SK-N-SH (cell line): ENCODE data around the gene SDK1. TPM values are rescaled to one million over a fixed set of nuclear protein-coding genes. Genes with fewer than 3 reads are reported as not detected.
"Not testable (repeated sequence)": the region's sequence is repeated elsewhere in the genome, so short reads cannot be mapped to it uniquely, and the experiment has no call there.

Source experiments
- CTCF ChIA-PET: fragments of 300-600, 350-600 bp; formaldehyde crosslinking; extraction: SDS; loops from one replicate; lab custom pipeline; 2021; lab: Yijun Ruan, JAX
- POLR2A ChIA-PET: fragments of 350-600 bp; sonication (Branson Sonifier 250); formaldehyde crosslinking; extraction: SDS; loops from one replicate; lab custom pipeline; 2020; ENCODE audit warnings: antibody characterized with exemption, inconsistent platforms; lab: Yijun Ruan, JAX
- DNase-seq: peaks from one replicate; pipeline ENCODE4 v3.0.0; 2012
- H2AFZ ChIP-seq: fragments of 200-600 bp; sonication (generic); 2 replicates; pipeline ENCODE4 v1.8.1; 2016; ENCODE audit warnings: antibody characterized with exemption, mild to moderate bottlenecking, low read depth
- H3F3A ChIP-seq: fragments of 200-600 bp; sonication (generic); replicated peaks from 2 replicates; pipeline ENCODE3; 2016; ENCODE audit warnings: antibody characterized with exemption, mild to moderate bottlenecking; ENCODE audit not compliant: insufficient read depth
- H3K27ac ChIP-seq, 2 experiments: fragments of 200-500 bp in 1 of 2; fragments of 200-600 bp in 1 of 2; sonication (Bioruptor generic) in 1 of 2; sonication (generic), shearing (Covaris generic) in 1 of 2; 2 replicates each; pipeline versions ENCODE4 v1.5.1 to v1.6.1; 2014 to 2016; ENCODE audit warnings: low read depth in 2 of 2, inconsistent platforms in 1 of 2, low read length in 1 of 2, mild to moderate bottlenecking in 1 of 2, mixed read lengths in 1 of 2
- H3K27me3 ChIP-seq: fragments of 200-600 bp; sonication (generic), shearing (Covaris generic); 2 replicates; pipeline ENCODE4 v1.6.1; 2016; ENCODE audit warnings: mixed run types; ENCODE audit not compliant: insufficient read depth
- H3K36me3 ChIP-seq, 2 experiments: fragments of 200-500 bp in 1 of 2; fragments of 200-600 bp in 1 of 2; sonication (Bioruptor generic) in 1 of 2; sonication (generic) in 1 of 2; replicated peaks in 1 of 2; 2 replicates each; pipeline versions ENCODE3 to v1.5.1; 2014 to 2016; ENCODE audit warnings: low read length in 1 of 2, mild to moderate bottlenecking in 1 of 2; ENCODE audit not compliant: insufficient read depth in 2 of 2, control insufficient read depth in 1 of 2
- H3K4me1 ChIP-seq, 2 experiments: fragments of 200-500 bp in 1 of 2; fragments of 200-600 bp in 1 of 2; sonication (Bioruptor generic) in 1 of 2; sonication (generic), shearing (Covaris generic) in 1 of 2; 2 replicates each; pipeline versions ENCODE4 v1.5.1 to v1.6.1; 2014 to 2016; ENCODE audit warnings: low read depth in 1 of 2, low read length in 1 of 2, mixed run types in 1 of 2; ENCODE audit not compliant: insufficient read depth in 2 of 2, control insufficient read depth in 1 of 2
- H3K4me2 ChIP-seq: fragments of 200-600 bp; sonication (generic), shearing (Covaris generic); 2 replicates; pipeline ENCODE4 v1.6.1; 2017; ENCODE audit warnings: mixed run types
- H3K4me3 ChIP-seq, 2 experiments: fragments of 200-500 bp in 1 of 2; fragments of 200-600 bp in 1 of 2; sonication (Bioruptor generic) in 1 of 2; sonication (generic), shearing (Covaris generic) in 1 of 2; 2 replicates each; pipeline versions ENCODE4 v1.5.1 to v1.8.1; 2014 to 2016; ENCODE audit warnings: low read depth in 2 of 2, inconsistent platforms in 1 of 2, low read length in 1 of 2, mild to moderate bottlenecking in 1 of 2, mixed read lengths in 1 of 2, moderate library complexity in 1 of 2
- H3K79me2 ChIP-seq: fragments of 200-600 bp; sonication (generic); 2 replicates; pipeline ENCODE4 v1.8.1; 2017; ENCODE audit warnings: mild to moderate bottlenecking; ENCODE audit not compliant: insufficient read depth
- H3K9ac ChIP-seq: fragments of 200-600 bp; sonication (generic); 2 replicates; pipeline ENCODE4 v1.6.1; 2017; ENCODE audit warnings: mixed run types
- H3K9me2 ChIP-seq: fragments of 200-600 bp; sonication (generic); 2 replicates; pipeline ENCODE4 v1.6.1; 2017; ENCODE audit warnings: mixed run types
- H3K9me3 ChIP-seq: fragments of 200-600 bp; sonication (generic); 2 replicates; pipeline ENCODE4 v1.6.1; 2017; ENCODE audit warnings: mixed run types, mild to moderate bottlenecking, moderate library complexity
- H4K20me1 ChIP-seq: fragments of 200-600 bp; sonication (generic); 2 replicates; pipeline ENCODE4 v1.6.1; 2017; ENCODE audit warnings: mild to moderate bottlenecking, mixed run types; ENCODE audit not compliant: insufficient read depth
- ELF1 ChIP-seq: IDR thresholded peaks from 2 replicates; pipeline ENCODE4 v1.4.0; 2012
- EP300 ChIP-seq, 2 experiments: IDR thresholded peaks; 2 replicates each; pipeline versions ENCODE4 v1.4.0 to v1.6.1; 2012; ENCODE audit warnings: borderline replicate concordance in 1 of 2, low read depth in 1 of 2, low read length in 1 of 2
- FOSL2 ChIP-seq: IDR thresholded peaks from 2 replicates; pipeline ENCODE4 v1.4.0; 2012; ENCODE audit warnings: low read depth, mild to moderate bottlenecking, moderate library complexity, borderline replicate concordance
- JUND ChIP-seq: IDR thresholded peaks from 2 replicates; pipeline ENCODE4 v1.4.0; 2012
- MAX ChIP-seq: IDR thresholded peaks from 2 replicates; pipeline ENCODE4 v1.4.0; 2012; ENCODE audit warnings: low read depth
- NFIC ChIP-seq: IDR thresholded peaks from 2 replicates; pipeline ENCODE4 v1.4.0; 2012; ENCODE audit warnings: borderline replicate concordance
- NRF1 ChIP-seq: IDR thresholded peaks from 2 replicates; pipeline ENCODE4 v1.6.1; 2012; ENCODE audit warnings: low read depth, mild to moderate bottlenecking, low read length
- POLR2AphosphoS5 ChIP-seq: IDR thresholded peaks from 2 replicates; pipeline ENCODE4 v1.6.1; 2012; ENCODE audit warnings: low read depth, low read length
- RAD21 ChIP-seq: IDR thresholded peaks from 2 replicates; pipeline ENCODE4 v1.6.1; 2012; ENCODE audit warnings: mild to moderate bottlenecking, low read length
- RCOR1 ChIP-seq: fragments of 150-350 bp; IDR thresholded peaks from 2 replicates; pipeline ENCODE4 v1.6.1; 2017; ENCODE audit warnings: antibody characterized with exemption, low read length
- SMC3 ChIP-seq: IDR thresholded peaks from 2 replicates; pipeline ENCODE4 v1.6.1; 2012; ENCODE audit warnings: low read depth, low read length, improper control_type of control experiment
- TAF1 ChIP-seq: IDR thresholded peaks from 2 replicates; pipeline ENCODE4 v1.6.1; 2012; ENCODE audit warnings: low read depth, mild to moderate bottlenecking, low read length, moderate library complexity, borderline replicate concordance
- TCF12 ChIP-seq: IDR thresholded peaks from 2 replicates; pipeline ENCODE4 v1.4.0; 2012
- ZBTB33 ChIP-seq: IDR thresholded peaks from 2 replicates; pipeline ENCODE4 v1.4.0; 2012; ENCODE audit warnings: low read depth, borderline replicate concordance
- WGBS: methylation state at CpG from one replicate; pipeline ENCODE4 v1.1.6; 2017; ENCODE audit warnings: low lambda C conversion rate; 5-methylcytosine and 5-hydroxymethylcytosine counted together
- polyA plus RNA-seq, 3 experiments: library from polyadenylated mRNA; depleted of rRNA; stranded (reverse); fragments of >200 nt; gene quantifications; 2 replicates each; pipeline ENCODE4 v1.2.3, GENCODE V29; 2012
- TF ChIP-seq, protein P1 (sequence below): IDR thresholded peaks from 2 replicates; pipeline ENCODE4 v1.6.1; 2012; ENCODE audit warnings: mild to moderate bottlenecking, low read depth, low read length, moderate library complexity
- TF ChIP-seq, protein P2 (sequence below): IDR thresholded peaks from 2 replicates; pipeline ENCODE4; 2012

SDK1 gene
- polyA plus RNA-seq, 1 of the 3 experiments (the other 2 are of a cell fraction), result 1.2 TPM

GRCh38 chr7:4216016-4216415 lies 915.0 kb downstream of the SDK1 start:
- H3K9me2 ChIP-seq, result no peaks in the 10 kb centered on the region
- WGBS, result 58% methylated on average over 16 of the region's 16 CpGs
- H3K9me3 ChIP-seq, result no peaks in the 10 kb centered on the region
- no peaks in the 10 kb centered on the region for H3K36me3 ChIP-seq
- TF ChIP-seq TCF12, result no peak
- TF ChIP-seq ELF1, result no peak
- TF ChIP-seq EP300 (IDR thresholded peaks at IDR 0.05; ENCODE audit: borderline replicate concordance in 1 of 2, low read depth in 1 of 2, low read length in 1 of 2), result no peak
- no peak for TF ChIP-seq NFIC
- TF ChIP-seq, protein P1, sequence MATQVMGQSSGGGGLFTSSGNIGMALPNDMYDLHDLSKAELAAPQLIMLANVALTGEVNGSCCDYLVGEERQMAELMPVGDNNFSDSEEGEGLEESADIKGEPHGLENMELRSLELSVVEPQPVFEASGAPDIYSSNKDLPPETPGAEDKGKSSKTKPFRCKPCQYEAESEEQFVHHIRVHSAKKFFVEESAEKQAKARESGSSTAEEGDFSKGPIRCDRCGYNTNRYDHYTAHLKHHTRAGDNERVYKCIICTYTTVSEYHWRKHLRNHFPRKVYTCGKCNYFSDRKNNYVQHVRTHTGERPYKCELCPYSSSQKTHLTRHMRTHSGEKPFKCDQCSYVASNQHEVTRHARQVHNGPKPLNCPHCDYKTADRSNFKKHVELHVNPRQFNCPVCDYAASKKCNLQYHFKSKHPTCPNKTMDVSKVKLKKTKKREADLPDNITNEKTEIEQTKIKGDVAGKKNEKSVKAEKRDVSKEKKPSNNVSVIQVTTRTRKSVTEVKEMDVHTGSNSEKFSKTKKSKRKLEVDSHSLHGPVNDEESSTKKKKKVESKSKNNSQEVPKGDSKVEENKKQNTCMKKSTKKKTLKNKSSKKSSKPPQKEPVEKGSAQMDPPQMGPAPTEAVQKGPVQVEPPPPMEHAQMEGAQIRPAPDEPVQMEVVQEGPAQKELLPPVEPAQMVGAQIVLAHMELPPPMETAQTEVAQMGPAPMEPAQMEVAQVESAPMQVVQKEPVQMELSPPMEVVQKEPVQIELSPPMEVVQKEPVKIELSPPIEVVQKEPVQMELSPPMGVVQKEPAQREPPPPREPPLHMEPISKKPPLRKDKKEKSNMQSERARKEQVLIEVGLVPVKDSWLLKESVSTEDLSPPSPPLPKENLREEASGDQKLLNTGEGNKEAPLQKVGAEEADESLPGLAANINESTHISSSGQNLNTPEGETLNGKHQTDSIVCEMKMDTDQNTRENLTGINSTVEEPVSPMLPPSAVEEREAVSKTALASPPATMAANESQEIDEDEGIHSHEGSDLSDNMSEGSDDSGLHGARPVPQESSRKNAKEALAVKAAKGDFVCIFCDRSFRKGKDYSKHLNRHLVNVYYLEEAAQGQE, result no peak
- no peak for TF ChIP-seq RCOR1
- no peak for TF ChIP-seq JUND
- TF ChIP-seq POLR2AphosphoS5, result no peak
- no peak for TF ChIP-seq TAF1
- TF ChIP-seq MAX, result no peak
- TF ChIP-seq, protein P2, sequence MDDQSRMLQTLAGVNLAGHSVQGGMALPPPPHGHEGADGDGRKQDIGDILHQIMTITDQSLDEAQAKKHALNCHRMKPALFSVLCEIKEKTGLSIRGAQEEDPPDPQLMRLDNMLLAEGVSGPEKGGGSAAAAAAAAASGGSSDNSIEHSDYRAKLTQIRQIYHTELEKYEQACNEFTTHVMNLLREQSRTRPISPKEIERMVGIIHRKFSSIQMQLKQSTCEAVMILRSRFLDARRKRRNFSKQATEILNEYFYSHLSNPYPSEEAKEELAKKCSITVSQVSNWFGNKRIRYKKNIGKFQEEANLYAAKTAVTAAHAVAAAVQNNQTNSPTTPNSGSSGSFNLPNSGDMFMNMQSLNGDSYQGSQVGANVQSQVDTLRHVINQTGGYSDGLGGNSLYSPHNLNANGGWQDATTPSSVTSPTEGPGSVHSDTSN, result no peak
- TF ChIP-seq NRF1, result no peak
- no peak for TF ChIP-seq SMC3
- no peak for TF ChIP-seq ZBTB33
- TF ChIP-seq RAD21, result no peak
- no peak for TF ChIP-seq FOSL2
- H3K27me3 ChIP-seq, result no peaks in the 10 kb centered on the region
- ChIA-PET CTCF (no interaction called here), POLR2A (no interaction called here)
- H2AFZ ChIP-seq, result no peak overlapping the region
- H3K4me2 ChIP-seq, result no peak overlapping the region
- no peaks in the 10 kb centered on the region for H3K79me2 ChIP-seq
- H3K4me1 ChIP-seq, result peaks cover 0 to 6% of the 10 kb centered on the region in 2 experiments; a peak in 1 of 4 replicates
- H4K20me1 ChIP-seq, result no peaks in the 10 kb centered on the region
- H3K27ac ChIP-seq, result no peak overlapping the region
- DNase-seq, result no peak
- no peak overlapping the region for H3K9ac ChIP-seq
- H3F3A ChIP-seq, result no peaks in the 10 kb centered on the region
- H3K4me3 ChIP-seq, result no peak overlapping the region

GRCh38 chr7:4217126-4217660 lies 916.1 kb downstream of the SDK1 start:
- POLR2A ChIA-PET, H4K20me1 ChIP-seq, CTCF ChIA-PET, H2AFZ ChIP-seq, H3F3A ChIP-seq, H3K4me2 ChIP-seq, H3K4me1 ChIP-seq, H3K9me3 ChIP-seq, H3K27ac ChIP-seq, DNase-seq, H3K9ac ChIP-seq, H3K27me3 ChIP-seq, H3K36me3 ChIP-seq, H3K79me2 ChIP-seq, H3K9me2 ChIP-seq, H3K4me3 ChIP-seq: not testable (repeated sequence)
- WGBS, result 78% methylated on average over 5 of the region's 29 CpGs
